Smooth muscle cell (in vitro differentiated cells): Measurements from ENCODE around the gene HMBS. TPM values are rescaled to one million over a fixed set of nuclear protein-coding genes. Genes with fewer than 3 reads are reported as not detected.

Source experiments
- DNase-seq: peaks from one replicate; lab custom pipeline; 2025; ENCODE audit not compliant: unreplicated experiment; lab: John Stamatoyannopoulos, UW
- H2AFZ ChIP-seq: fragments of 200-600 bp; sonication (generic); 2 replicates; pipeline ENCODE4 v1.6.0; 2016; ENCODE audit warnings: antibody characterized with exemption, low read depth, mild to moderate bottlenecking
- H3F3A ChIP-seq: fragments of 200-600 bp; sonication (generic); 2 replicates; pipeline ENCODE4 v1.6.0; 2017; ENCODE audit warnings: antibody characterized with exemption, low read depth
- H3K27ac ChIP-seq: fragments of 200-600 bp; sonication (generic); 2 replicates; pipeline ENCODE4 v1.5.1; 2016; ENCODE audit warnings: low read depth, mild to moderate bottlenecking
- H3K27me3 ChIP-seq: fragments of 200-600 bp; sonication (generic); 2 replicates; pipeline ENCODE4 v1.6.1; 2016; ENCODE audit warnings: low read depth, mild to moderate bottlenecking
- H3K36me3 ChIP-seq: fragments of 200-600 bp; sonication (generic); 2 replicates; pipeline ENCODE4 v1.5.1; 2016; ENCODE audit warnings: low read depth
- H3K4me1 ChIP-seq: fragments of 200-600 bp; sonication (generic); 2 replicates; pipeline ENCODE4 v1.5.1; 2016; ENCODE audit warnings: low read depth
- H3K4me2 ChIP-seq: fragments of 200-600 bp; sonication (generic); 2 replicates; pipeline ENCODE4 v1.6.0; 2016; ENCODE audit warnings: mild to moderate bottlenecking
- H3K4me3 ChIP-seq: fragments of 200-600 bp; sonication (generic); 2 replicates; pipeline ENCODE4 v1.5.1; 2016; ENCODE audit warnings: mild to moderate bottlenecking
- H3K79me2 ChIP-seq: fragments of 200-600 bp; sonication (generic); 2 replicates; pipeline ENCODE4 v1.6.0; 2016; ENCODE audit warnings: low read depth, mild to moderate bottlenecking
- H3K9ac ChIP-seq: fragments of 200-600 bp; sonication (generic); 2 replicates; pipeline ENCODE4 v1.6.0; 2016; ENCODE audit warnings: low read depth
- H3K9me3 ChIP-seq: fragments of 200-600 bp; sonication (generic); replicated peaks from 2 replicates; pipeline ENCODE4 v1.5.1; 2016; ENCODE audit warnings: low read depth
- H4K20me1 ChIP-seq: fragments of 200-600 bp; sonication (generic); 2 replicates; pipeline ENCODE4 v1.6.0; 2016; ENCODE audit warnings: low read depth
- WGBS: methylation state at CpG from one replicate; pipeline ENCODE4 v1.1.7; 2016; ENCODE audit warnings: low lambda C conversion rate; 5-methylcytosine and 5-hydroxymethylcytosine counted together
- polyA plus RNA-seq: library from polyadenylated mRNA; unstranded; fragments of >200 nt; fragmentation: Nextera tagmentation; extraction: Ambion mirVana; gene quantifications from 2 replicates; pipeline ENCODE4 v1.2.1, GENCODE V29; 2016
- total RNA-seq: library from RNA; depleted of rRNA; stranded (reverse); fragments of >200 nt; gene quantifications from 2 replicates; pipeline ENCODE4 v1.2.3, GENCODE V29; 2014
- TF ChIP-seq, protein P1 (sequence below): fragments of 200-600 bp; sonication (generic); IDR thresholded peaks from 2 replicates; pipeline ENCODE4 v1.5.1; 2017; ENCODE audit warnings: borderline replicate concordance, mild to moderate bottlenecking, antibody characterized with exemption; ENCODE audit not compliant: insufficient read depth, poor library complexity, severe bottlenecking

The HMBS gene
- total and polyA plus RNA-seq, 2 experiments from 2014 or later = 33.7 to 43.4 TPM

DNA sequence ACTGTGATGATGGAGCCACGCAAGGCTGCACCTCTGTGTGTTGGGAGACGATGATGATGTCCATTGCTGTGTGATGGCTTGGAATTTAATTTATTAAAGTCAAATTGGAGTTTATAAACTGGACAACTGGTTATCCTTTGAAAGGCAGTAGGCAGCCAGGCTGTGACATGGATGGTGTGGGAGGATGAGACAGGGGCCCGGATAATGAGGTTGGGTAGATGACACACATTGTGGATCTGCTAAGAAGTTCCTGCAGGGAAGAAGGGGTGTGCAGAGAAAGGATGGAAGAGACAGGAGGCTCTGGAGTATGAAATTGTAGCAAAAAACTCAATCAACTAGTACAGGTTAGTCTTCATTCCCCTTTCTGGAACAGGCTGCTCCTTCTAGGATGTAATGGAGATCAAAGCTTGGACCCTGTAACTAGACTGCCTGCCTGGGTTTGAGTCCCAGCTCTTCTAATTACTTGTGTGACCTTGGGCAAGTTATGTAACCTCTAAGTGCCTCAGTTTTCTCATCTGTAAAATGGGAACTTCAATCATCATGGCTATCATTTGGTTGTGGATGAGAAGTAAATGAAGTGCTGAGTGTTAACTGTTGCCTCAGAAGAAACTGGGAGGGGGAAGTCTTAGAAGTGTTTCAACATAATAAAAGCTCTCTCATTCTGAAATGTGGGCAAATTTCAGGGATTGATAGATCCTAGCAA, 32.5 kb downstream of the HMBS start:
- no peak overlapping the region for H3K4me2 ChIP-seq
- H3K79me2 ChIP-seq = peaks cover 5% of the 10 kb centered on the region
- peaks cover under 1% of the 10 kb centered on the region for H3K4me1 ChIP-seq
- H3K27ac ChIP-seq = no peak overlapping the region
- TF ChIP-seq, protein P1, sequence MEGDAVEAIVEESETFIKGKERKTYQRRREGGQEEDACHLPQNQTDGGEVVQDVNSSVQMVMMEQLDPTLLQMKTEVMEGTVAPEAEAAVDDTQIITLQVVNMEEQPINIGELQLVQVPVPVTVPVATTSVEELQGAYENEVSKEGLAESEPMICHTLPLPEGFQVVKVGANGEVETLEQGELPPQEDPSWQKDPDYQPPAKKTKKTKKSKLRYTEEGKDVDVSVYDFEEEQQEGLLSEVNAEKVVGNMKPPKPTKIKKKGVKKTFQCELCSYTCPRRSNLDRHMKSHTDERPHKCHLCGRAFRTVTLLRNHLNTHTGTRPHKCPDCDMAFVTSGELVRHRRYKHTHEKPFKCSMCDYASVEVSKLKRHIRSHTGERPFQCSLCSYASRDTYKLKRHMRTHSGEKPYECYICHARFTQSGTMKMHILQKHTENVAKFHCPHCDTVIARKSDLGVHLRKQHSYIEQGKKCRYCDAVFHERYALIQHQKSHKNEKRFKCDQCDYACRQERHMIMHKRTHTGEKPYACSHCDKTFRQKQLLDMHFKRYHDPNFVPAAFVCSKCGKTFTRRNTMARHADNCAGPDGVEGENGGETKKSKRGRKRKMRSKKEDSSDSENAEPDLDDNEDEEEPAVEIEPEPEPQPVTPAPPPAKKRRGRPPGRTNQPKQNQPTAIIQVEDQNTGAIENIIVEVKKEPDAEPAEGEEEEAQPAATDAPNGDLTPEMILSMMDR = no peak
- H3K4me3 ChIP-seq = no peak overlapping the region
- WGBS = 86% methylated on average over 3 of the region's 3 CpGs
- H2AFZ ChIP-seq = no peak overlapping the region
- H3K9me3 ChIP-seq = no peaks in the 10 kb centered on the region
- no peaks in the 10 kb centered on the region for H3K36me3 ChIP-seq
- H4K20me1 ChIP-seq = peaks cover 2% of the 10 kb centered on the region
- no peaks in the 10 kb centered on the region for H3K27me3 ChIP-seq
- DNase-seq = no peak
- no peaks in the 10 kb centered on the region for H3F3A ChIP-seq
- H3K9ac ChIP-seq = no peak overlapping the region

DNA sequence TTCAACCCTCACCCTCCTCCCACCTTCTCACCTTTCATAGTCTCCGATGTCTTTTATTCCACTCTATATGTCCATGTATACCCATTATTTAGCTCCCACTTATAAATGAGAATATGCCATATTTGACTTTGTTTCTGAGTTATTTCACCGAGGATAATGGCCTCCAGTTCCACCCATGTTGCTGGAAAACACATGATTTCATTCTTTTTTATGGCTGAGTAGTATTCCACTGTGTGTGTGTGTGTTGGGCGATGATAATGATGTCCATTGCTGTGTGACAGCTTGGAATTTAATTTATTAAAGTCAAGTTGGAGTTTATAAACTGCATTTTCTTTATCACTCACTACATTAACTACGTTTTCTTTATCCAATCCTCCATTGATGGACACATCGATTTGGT, 33.5 kb downstream of the HMBS start:
- Histone ChIP-seq H3K4me1 (peaks cover 6% of the 10 kb centered on the region), H4K20me1 (peaks cover 8% of the 10 kb centered on the region), H3K4me3 (no peak overlapping the region), H3F3A (no peaks in the 10 kb centered on the region), H2AFZ (no peak overlapping the region), H3K9me3 (no peaks in the 10 kb centered on the region), H3K79me2 (peaks cover 15% of the 10 kb centered on the region), H3K4me2 (no peak overlapping the region), H3K27ac (no peak overlapping the region), H3K9ac (no peak overlapping the region), H3K36me3 (no peaks in the 10 kb centered on the region), H3K27me3 (no peaks in the 10 kb centered on the region)
- 96% methylated on average over 5 of the region's 5 CpGs for WGBS
- TF ChIP-seq, protein P1 = no peak
- DNase-seq = no peak

DNA sequence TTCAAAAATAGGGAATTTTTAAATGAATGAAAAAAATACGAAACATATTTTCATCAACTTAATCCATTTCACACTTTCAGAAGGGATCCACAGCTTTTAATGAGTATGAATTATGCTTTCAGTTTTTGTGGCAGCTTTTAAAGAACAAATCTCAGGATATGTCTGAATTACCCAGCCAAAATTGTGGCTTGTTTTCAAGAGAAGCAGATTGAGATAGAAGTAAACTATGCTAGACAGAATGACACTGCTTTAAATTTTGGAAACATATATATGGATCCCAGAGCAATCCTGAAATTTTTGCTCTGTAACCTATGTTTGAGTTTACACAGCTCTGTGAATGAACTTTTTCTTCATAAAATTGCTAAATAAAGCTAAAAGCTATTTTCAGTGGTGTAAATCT, 34.3 kb downstream of the HMBS start:
- no peaks in the 10 kb centered on the region for H3F3A ChIP-seq
- DNase-seq = no peak
- H3K4me1 ChIP-seq = peaks cover 6% of the 10 kb centered on the region
- H3K9me3 ChIP-seq = no peaks in the 10 kb centered on the region
- TF ChIP-seq, protein P1 = no peak
- H2AFZ ChIP-seq = no peak overlapping the region
- H3K4me3 ChIP-seq = no peak overlapping the region
- H3K27me3 ChIP-seq = no peaks in the 10 kb centered on the region
- no peak overlapping the region for H3K9ac ChIP-seq
- peaks cover 21% of the 10 kb centered on the region for H3K79me2 ChIP-seq
- no peaks in the 10 kb centered on the region for H3K36me3 ChIP-seq
- peaks cover 8% of the 10 kb centered on the region for H4K20me1 ChIP-seq
- H3K4me2 ChIP-seq = no peak overlapping the region
- 100% methylated on average over 1 of the region's 1 CpG for WGBS
- H3K27ac ChIP-seq = no peak overlapping the region

DNA sequence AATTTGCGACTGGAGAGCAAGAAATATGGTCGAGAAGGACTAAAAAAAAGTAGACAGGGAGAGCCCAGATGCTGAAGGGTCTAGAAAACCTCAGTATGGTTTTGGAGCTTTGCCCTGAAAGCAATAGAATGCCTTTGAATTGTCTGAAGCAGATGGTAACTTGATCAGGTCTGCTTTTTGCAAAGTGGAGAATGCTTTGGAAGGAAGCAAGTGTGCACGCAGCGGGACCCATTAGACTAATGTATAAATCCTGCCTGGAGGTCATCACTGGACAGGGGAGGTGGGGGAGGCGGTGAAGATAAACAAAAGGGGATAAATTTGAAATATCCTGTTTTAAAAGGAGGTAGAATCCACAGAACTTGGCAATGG, 35.9 kb downstream of the HMBS start:
- peak overlapping the region; percentile 73 for H3K9ac ChIP-seq
- no peaks in the 10 kb centered on the region for H3F3A ChIP-seq
- peak overlapping the region; percentile 88 for H3K4me3 ChIP-seq
- TF ChIP-seq, protein P1 = no peak
- H3K27ac ChIP-seq = peak overlapping the region; percentile 48
- peaks cover 27% of the 10 kb centered on the region for H3K79me2 ChIP-seq
- H3K4me2 ChIP-seq = peak overlapping the region; percentile 89
- peaks cover 8% of the 10 kb centered on the region for H4K20me1 ChIP-seq
- H3K36me3 ChIP-seq = no peaks in the 10 kb centered on the region
- 38% methylated on average over 5 of the region's 5 CpGs for WGBS
- no peaks in the 10 kb centered on the region for H3K9me3 ChIP-seq
- DNase-seq = no peak
- peak overlapping the region; percentile 87 for H2AFZ ChIP-seq
- H3K4me1 ChIP-seq = peaks cover 6% of the 10 kb centered on the region
- no peaks in the 10 kb centered on the region for H3K27me3 ChIP-seq
